ENCODE measurements around the gene CCDC77. TPM values are rescaled to one million over a fixed set of nuclear protein-coding genes. Genes with fewer than 3 reads are reported as not detected.

CCDC77 gene
- total RNA-seq, 1 experiment from 2014 or later, result 12.3 TPM

DNA sequence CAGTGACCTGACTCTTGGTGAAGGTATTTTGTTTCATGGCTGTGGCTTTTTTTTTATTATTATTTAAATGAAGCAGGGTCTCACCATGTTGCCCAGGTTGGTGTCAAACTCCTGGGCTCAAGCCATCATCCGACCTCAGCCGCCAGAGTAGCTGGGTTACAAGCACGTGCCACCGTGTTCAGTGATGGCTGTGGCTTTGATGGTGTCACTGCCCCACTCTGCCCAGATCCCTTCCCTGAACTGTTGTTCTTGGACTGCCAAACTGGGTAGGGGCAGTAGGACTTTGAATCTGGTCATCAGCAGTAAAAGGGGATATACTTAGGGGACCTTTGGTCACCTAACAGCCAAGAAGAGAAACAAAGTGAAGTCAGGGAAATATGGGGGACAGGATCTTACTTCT lies 77.7 kb downstream of the CCDC77 start:
- no peak for DNase-seq (ENCODE audit: low read depth, low spot score)
- H3K79me2 ChIP-seq (ENCODE audit: insufficient read depth, low read length), result no peaks in the 10 kb centered on the region
- no peaks in the 10 kb centered on the region for H4K20me1 ChIP-seq (ENCODE audit: insufficient read depth)
- no peaks in the 10 kb centered on the region for H3K36me3 ChIP-seq (ENCODE audit: control insufficient read depth in 1 of 2, insufficient read depth in 2 of 2, low read length in 2 of 2)
- no peaks in the 10 kb centered on the region for H3K9me3 ChIP-seq (ENCODE audit: control insufficient read depth in 1 of 2, insufficient read depth in 1 of 2, low read depth in 1 of 2, low read length in 2 of 2)
- no peaks in the 10 kb centered on the region for H3K27me3 ChIP-seq (ENCODE audit: insufficient read depth, low read length)
- CTCF ChIA-PET, result no interaction called here
- intact Hi-C loops (cut with micrococcal nuclease), result no loop called here
- POLR2A ChIA-PET, result no interaction called here
- H3K4me2 ChIP-seq (ENCODE audit: low read length), result no peak overlapping the region
- H3K9ac ChIP-seq (ENCODE audit: low read length), result no peak overlapping the region
- peaks cover under 1 to 1% of the 10 kb centered on the region in 2 experiments; a peak in 1 of 4 replicates for H3K4me1 ChIP-seq (ENCODE audit: control insufficient read depth in 1 of 2, insufficient read depth in 2 of 2, low read length in 2 of 2)
- BruUV-seq (replicated peaks), result no TSS peak
- no peak overlapping the region for H2AFZ ChIP-seq (ENCODE audit: low read depth, low read length, poor library complexity, severe bottlenecking)
- RAD21 ChIA-PET (ENCODE audit: low non-redundant PET in 1 of 2, low total read pairs in 2 of 2, uncharacterized antibody in 2 of 2, unreplicated experiment in 2 of 2), result no interaction called here
- H3K27ac ChIP-seq (ENCODE audit: low read depth, low read length), result no peak overlapping the region
- TF ChIP-seq POLR2AphosphoS5 (IDR thresholded peaks at IDR 0.05; ENCODE audit: low read depth, low read length) (no peak), FOSL1 (IDR thresholded peaks at IDR 0.05; ENCODE audit: low read depth) (no peak), ZFX (IDR thresholded peaks at IDR 0.05) (no peak), JUND (IDR thresholded peaks at IDR 0.05) (no peak), REST (IDR thresholded peaks at IDR 0.05; ENCODE audit: low read depth) (no peak), TCF7L2 (IDR thresholded peaks at IDR 0.05; ENCODE audit: borderline replicate concordance, extremely low read depth, insufficient read depth, insufficient read length) (no peak), SP1 (IDR thresholded peaks at IDR 0.05; ENCODE audit: low read depth) (no peak), SIN3A (IDR thresholded peaks at IDR 0.05; ENCODE audit: low read depth) (no peak), EZH2 (IDR thresholded peaks at IDR 0.05) (no peak), YY1 (IDR thresholded peaks at IDR 0.05; ENCODE audit: extremely low read depth, insufficient replicate concordance, low read depth, low read length) (no peak), ZNF274 (IDR thresholded peaks at IDR 0.05; ENCODE audit: low read depth, low read length) (no peak), MAX (IDR thresholded peaks at IDR 0.05) (no peak), EGR1 (IDR thresholded peaks at IDR 0.05; ENCODE audit: low read depth) (no peak), EZH2phosphoT487 (IDR thresholded peaks at IDR 0.05; ENCODE audit: borderline replicate concordance) (no peak), CBX3 (IDR thresholded peaks at IDR 0.05; ENCODE audit: low read depth) (no peak), POLR2A (IDR thresholded peaks at IDR 0.05; ENCODE audit: borderline replicate concordance, extremely low read depth, insufficient read depth, insufficient read length) (no peak), CEBPB (IDR thresholded peaks at IDR 0.05; ENCODE audit: low read depth) (no peak)
- TF ChIP-seq, protein P1, sequence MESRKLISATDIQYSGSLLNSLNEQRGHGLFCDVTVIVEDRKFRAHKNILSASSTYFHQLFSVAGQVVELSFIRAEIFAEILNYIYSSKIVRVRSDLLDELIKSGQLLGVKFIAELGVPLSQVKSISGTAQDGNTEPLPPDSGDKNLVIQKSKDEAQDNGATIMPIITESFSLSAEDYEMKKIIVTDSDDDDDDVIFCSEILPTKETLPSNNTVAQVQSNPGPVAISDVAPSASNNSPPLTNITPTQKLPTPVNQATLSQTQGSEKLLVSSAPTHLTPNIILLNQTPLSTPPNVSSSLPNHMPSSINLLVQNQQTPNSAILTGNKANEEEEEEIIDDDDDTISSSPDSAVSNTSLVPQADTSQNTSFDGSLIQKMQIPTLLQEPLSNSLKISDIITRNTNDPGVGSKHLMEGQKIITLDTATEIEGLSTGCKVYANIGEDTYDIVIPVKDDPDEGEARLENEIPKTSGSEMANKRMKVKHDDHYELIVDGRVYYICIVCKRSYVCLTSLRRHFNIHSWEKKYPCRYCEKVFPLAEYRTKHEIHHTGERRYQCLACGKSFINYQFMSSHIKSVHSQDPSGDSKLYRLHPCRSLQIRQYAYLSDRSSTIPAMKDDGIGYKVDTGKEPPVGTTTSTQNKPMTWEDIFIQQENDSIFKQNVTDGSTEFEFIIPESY (IDR thresholded peaks at IDR 0.05; ENCODE audit: extremely low read depth, insufficient replicate concordance, low read length), result no peak
- H3K4me3 ChIP-seq (replicated peaks in 1 of 2; ENCODE audit: low read depth in 1 of 2, low read length in 2 of 2), result no peak overlapping the region
- ATAC-seq, result no peak
- no peaks in the 10 kb centered on the region for H3K9me2 ChIP-seq (ENCODE audit: insufficient read depth)

All from HCT116 (cell line).